Gastroesophageal sphincter (tissue), 3 donors: ENCODE measurements around the gene AGO1.
A peak's percentile ranks its signal among the peaks of the same experiment; 100 is the strongest.

ENCODE experiments used
- EP300 ChIP-seq: sonication (generic); formaldehyde crosslinking; IDR thresholded peaks from one replicate; pipeline ENCODE4 v1.6.1; 2017; ENCODE audit warnings: antibody characterized with exemption, mild to moderate bottlenecking
- POLR2A ChIP-seq, 2 donors: fragments of 450-650 bp; IDR thresholded peaks; one replicate each; pipeline ENCODE4 v1.6.1; 2017; ENCODE audit warnings: antibody characterized with exemption in 2 of 2, mild to moderate bottlenecking in 2 of 2, moderate library complexity in 1 of 2
- POLR2AphosphoS5 ChIP-seq: sonication (generic); formaldehyde crosslinking; IDR thresholded peaks from one replicate; pipeline ENCODE4 v1.6.1; 2017; ENCODE audit warnings: antibody characterized with exemption
- TF ChIP-seq, protein P1 (sequence below), 4 experiments: fragments of 200-600 bp in 2 of 4; fragments of 450-650 bp in 2 of 4; sonication (generic) in 1 of 4; IDR thresholded peaks; one replicate each; pipeline ENCODE4 v1.5.1; 2017 to 2019; ENCODE audit warnings: antibody characterized with exemption in 4 of 4, mild to moderate bottlenecking in 2 of 4, moderate library complexity in 2 of 4

DNA sequence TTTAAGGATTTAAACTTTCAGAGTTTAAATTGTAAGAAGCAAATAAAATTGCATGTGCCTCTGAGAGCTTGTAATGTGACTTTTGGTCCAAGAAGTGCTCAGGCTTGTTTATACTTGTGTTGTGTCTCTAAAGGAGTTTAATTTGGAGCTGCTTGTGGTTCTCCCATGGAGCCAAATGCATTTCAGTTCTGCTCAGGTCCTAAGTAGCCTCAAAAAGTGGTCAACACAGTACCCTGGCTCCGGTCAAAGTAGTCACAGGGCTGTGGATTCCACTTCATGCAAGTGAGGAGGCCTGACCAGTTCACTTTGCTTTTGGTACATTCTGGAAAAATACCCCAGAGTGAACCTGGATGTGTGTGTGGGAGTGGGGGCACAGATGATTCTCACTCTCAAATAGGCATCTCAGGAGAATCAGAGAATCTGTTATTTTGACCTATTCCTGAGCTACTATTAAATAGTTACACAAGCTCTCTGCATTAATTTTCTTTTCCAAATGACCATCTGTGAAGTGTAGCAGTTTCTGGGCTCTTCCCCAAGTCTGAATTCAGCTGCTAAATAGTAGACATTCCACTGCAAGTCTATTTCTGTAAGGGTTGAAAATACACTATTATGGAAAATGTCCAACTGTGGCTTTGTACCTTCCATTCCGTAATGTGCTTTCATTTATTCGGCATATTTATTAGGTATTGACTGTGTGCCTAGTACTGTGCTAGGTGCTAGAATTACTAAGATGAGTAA, 31.7 kb upstream of the AGO1 start:
- TF ChIP-seq EP300, result no peak
- TF ChIP-seq, protein P1, sequence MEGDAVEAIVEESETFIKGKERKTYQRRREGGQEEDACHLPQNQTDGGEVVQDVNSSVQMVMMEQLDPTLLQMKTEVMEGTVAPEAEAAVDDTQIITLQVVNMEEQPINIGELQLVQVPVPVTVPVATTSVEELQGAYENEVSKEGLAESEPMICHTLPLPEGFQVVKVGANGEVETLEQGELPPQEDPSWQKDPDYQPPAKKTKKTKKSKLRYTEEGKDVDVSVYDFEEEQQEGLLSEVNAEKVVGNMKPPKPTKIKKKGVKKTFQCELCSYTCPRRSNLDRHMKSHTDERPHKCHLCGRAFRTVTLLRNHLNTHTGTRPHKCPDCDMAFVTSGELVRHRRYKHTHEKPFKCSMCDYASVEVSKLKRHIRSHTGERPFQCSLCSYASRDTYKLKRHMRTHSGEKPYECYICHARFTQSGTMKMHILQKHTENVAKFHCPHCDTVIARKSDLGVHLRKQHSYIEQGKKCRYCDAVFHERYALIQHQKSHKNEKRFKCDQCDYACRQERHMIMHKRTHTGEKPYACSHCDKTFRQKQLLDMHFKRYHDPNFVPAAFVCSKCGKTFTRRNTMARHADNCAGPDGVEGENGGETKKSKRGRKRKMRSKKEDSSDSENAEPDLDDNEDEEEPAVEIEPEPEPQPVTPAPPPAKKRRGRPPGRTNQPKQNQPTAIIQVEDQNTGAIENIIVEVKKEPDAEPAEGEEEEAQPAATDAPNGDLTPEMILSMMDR (IDR thresholded peaks at IDR 0.05), result no peak
- no peak for TF ChIP-seq POLR2A (IDR thresholded peaks at IDR 0.05)
- TF ChIP-seq POLR2AphosphoS5, result peak; percentile 70
